B cell (primary cell): ENCODE data around the gene ASIC1.

Experiments used
- EZH2 ChIP-seq: IDR thresholded peaks from 2 replicates; pipeline ENCODE4 v1.6.1; 2012; ENCODE audit warnings: borderline replicate concordance, low read depth, mild to moderate bottlenecking, moderate library complexity, low read length; ENCODE audit not compliant: insufficient read depth, poor library complexity, severe bottlenecking
- TF ChIP-seq, protein P1 (sequence below): fragments of 200-600 bp; IDR thresholded peaks from one replicate; pipeline ENCODE4 v1.8.0; 2022; ENCODE audit warnings: antibody characterized with exemption, mild to moderate bottlenecking

DNA sequence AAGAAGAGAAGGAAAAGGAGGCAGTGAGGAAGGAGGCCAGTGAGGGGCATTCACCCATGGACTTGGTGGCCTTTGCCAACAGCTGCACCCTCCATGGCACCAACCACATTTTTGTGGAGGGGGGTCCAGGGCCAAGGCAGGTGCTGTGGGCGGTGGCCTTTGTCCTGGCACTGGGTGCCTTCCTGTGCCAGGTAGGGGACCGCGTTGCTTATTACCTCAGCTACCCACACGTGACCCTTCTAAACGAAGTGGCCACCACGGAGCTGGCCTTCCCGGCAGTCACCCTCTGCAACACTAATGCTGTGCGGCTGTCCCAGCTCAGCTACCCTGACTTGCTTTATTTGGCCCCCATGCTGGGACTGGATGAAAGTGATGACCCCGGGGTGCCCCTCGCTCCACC lies 16.3 kb downstream of the ASIC1 start:
- no peak for TF ChIP-seq EZH2
- TF ChIP-seq, protein P1, sequence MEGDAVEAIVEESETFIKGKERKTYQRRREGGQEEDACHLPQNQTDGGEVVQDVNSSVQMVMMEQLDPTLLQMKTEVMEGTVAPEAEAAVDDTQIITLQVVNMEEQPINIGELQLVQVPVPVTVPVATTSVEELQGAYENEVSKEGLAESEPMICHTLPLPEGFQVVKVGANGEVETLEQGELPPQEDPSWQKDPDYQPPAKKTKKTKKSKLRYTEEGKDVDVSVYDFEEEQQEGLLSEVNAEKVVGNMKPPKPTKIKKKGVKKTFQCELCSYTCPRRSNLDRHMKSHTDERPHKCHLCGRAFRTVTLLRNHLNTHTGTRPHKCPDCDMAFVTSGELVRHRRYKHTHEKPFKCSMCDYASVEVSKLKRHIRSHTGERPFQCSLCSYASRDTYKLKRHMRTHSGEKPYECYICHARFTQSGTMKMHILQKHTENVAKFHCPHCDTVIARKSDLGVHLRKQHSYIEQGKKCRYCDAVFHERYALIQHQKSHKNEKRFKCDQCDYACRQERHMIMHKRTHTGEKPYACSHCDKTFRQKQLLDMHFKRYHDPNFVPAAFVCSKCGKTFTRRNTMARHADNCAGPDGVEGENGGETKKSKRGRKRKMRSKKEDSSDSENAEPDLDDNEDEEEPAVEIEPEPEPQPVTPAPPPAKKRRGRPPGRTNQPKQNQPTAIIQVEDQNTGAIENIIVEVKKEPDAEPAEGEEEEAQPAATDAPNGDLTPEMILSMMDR, result no peak
